Endometrium (tissue), 2 donors: ENCODE measurements around the gene ZNF491.
"Not testable (repeated sequence)": the region's sequence is repeated elsewhere in the genome, so short reads cannot be mapped to it uniquely, and the experiment has no call there.

ENCODE experiments used
- FAIRE-seq: peaks from 2 replicates; lab custom pipeline; 2012; peaks lifted over from hg19 to GRCh38; lab: Jason Lieb, UNC
- donor health status: control.
- donor health status: control.

Gene ZNF491

DNA sequence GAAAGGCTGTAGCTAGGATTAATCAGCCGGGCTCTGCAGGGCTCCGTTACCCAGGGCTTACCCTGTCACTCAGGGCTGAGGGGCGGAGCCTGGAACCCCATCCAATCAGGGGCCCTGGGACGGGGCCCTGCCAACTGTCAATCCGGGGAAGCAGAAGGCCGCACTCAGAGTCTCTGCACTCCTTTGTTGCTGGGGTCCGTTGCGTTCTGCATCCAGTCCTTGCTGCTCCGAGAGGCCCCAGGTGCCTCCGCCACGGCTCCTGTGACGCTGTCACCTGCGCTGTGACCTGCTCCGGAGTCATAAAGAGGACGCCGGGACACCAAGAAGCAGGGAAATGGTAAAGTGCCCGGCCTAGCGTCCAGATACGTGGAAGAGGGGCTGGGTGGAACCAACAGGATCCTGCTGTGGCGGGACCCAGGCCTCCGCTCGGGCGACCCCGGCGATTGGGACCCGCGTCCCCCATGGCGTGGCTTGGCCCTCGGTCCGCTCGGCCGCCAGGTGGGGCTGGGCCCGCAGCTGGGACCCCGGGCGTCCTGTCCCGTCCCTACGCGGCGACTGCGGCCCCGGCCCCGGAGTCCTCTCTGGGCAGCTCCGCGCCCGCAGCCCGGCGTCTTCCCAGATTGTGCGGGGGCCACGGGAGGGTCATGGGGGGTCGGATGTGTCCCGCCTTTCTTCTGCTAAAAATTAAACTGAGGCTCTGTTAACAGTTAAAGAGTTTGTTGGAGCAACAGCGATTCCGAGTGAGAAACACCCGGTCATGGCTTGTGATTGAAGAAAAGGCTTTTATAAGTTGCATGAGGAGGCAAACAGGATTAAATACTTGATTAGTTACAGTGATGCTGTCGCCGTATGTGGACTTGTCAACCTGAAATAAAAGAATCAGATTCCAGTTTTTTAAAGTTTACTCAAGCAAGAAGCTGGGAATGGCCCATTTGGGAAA, at the start of gene ZNF491:
TSS of gene ZNF491 (plus strand) at position 133 of the 940 bp plus-strand sequence. CDS start 7,431 bp downstream, outside the sequence.
- peak; percentile 12 for FAIRE-seq

DNA sequence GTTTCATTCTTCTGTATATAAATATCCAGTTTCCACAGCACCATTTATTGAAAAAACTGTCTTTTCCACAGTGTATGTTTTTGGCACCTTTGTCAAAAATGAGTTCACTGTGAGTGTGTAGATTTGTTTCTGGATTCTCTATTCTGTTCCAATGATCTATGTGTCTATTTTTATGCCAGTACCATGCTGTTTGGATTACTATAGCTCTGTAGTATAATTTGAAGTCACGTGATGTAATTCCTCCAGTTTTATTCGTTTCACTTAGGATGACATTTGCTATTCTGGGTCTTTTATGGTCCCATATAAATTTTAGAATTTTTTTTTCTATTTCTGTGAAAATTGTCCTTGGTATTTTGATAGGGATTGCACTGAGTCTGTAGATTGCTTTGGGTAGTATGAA, 48.6 kb upstream of the ZNF491 start:
- FAIRE-seq: no peak

DNA sequence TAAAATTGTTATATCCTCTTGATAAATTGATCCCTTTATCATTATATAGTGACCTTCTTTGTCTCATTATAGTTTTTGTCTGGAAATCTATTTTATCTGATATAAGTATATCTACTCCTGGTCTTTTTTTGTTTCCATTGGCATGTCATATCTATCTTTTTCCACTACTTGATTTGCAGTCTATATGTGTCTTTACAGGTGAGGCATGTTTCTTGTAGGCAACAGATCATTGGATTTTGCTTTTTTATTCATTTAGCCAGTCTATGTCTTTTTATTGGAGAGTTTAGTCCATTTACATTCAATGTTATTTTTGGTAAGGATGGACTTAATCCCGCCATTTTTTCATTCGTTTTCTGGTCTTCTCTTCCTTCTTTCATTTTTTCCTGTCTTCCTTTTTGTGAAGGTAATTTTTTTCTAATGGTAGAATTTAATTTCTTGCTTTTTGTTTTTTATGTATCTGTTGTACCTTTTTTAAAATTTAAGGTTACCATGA, 46.0 kb upstream of the ZNF491 start:
- no peak for FAIRE-seq

DNA sequence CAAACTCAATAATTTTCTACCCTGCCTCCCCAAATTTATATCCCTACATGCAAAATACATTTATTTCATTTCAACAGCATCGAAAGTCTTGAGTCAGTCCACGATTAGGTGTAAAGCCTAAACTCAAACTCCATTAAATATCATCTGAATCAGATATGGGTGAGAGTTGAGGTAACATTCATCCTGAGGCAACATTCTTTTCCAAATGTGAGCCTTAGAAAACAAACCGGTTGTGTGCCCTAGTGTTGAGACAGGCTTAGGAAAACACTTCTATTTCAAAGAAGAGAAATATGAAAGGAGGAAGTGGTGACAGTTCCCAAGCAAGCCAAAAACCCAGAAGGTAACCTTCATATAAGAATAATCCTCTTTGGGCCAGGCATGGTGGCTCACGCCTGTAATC, 43.7 kb upstream of the ZNF491 start:
- no peak for FAIRE-seq

DNA sequence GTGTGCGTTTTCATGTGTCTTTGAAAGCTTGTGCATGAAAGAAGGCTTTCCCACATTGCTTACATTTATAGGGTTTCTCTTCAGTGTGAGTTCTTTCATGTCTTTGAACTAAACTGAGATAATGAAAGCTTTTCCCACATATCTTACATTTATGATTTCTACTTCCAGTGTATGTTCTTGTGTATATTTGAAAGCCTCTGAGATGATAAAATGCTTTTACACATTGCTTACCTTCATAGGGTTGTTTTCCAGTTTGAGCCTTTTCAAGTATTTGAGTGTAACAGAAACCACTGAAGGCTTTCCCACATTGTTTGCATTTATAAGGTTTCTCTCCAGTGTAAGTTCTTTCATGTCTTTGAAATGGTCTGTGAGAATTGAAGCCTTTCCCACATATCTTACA, 41.4 kb upstream of the ZNF491 start:
- no peak for FAIRE-seq

DNA sequence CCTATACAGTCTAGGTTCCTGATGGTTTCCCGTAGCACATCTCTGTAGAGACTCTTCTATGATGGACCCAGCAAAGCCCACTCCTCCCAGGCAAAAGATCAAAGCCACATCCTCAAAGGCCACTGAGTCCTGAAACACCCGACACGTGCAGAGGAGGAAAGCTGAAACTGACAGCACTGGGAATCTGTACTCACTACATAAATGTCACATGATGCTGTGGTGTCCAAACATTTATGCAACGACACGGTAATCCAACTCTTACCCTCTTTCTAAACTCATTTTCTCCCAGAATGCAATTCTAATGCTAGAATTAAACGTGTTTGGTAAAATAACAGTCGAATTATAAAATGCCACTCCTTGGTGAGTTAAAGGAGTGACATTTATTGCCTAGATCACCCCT, 38.5 kb upstream of the ZNF491 start:
- FAIRE-seq: no peak

DNA sequence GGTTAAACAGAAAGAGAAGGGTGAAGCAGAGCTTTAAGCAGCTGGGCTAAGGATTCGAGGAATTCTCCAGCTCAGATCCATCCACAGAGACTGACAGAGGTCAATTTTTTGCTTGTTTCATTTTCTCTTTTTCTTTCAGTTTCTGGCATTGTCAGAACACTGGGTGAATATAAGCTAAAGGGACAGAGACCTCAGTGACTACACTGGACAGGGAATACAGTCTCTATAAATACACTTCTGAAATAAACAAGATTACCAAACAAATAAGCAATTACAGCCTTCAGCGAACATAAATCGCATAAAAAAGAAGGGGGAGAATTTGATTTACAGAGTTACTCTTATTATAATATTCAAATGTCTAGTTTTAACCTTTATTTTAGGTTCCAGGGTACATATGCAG, 35.2 kb upstream of the ZNF491 start:
- no peak for FAIRE-seq

DNA sequence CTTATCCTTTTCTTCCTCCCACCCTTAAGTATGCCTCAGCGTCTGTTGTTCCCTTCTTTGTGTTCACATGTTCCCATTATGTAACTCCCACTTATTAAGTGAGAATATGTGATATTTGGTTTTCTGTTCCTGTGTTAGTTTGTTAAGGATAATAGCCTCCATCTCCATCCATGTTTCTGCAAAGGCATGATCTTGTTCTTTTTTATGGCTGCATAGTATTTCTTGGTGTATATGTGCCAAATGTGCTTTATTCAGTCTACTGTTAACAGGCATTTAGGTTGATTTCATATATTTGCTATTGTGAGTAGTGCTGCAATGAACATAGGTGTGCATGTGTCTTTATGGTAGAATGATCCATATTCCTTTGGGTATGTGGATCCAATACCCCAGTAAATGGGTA, 34.7 kb upstream of the ZNF491 start:
- FAIRE-seq: no peak

DNA sequence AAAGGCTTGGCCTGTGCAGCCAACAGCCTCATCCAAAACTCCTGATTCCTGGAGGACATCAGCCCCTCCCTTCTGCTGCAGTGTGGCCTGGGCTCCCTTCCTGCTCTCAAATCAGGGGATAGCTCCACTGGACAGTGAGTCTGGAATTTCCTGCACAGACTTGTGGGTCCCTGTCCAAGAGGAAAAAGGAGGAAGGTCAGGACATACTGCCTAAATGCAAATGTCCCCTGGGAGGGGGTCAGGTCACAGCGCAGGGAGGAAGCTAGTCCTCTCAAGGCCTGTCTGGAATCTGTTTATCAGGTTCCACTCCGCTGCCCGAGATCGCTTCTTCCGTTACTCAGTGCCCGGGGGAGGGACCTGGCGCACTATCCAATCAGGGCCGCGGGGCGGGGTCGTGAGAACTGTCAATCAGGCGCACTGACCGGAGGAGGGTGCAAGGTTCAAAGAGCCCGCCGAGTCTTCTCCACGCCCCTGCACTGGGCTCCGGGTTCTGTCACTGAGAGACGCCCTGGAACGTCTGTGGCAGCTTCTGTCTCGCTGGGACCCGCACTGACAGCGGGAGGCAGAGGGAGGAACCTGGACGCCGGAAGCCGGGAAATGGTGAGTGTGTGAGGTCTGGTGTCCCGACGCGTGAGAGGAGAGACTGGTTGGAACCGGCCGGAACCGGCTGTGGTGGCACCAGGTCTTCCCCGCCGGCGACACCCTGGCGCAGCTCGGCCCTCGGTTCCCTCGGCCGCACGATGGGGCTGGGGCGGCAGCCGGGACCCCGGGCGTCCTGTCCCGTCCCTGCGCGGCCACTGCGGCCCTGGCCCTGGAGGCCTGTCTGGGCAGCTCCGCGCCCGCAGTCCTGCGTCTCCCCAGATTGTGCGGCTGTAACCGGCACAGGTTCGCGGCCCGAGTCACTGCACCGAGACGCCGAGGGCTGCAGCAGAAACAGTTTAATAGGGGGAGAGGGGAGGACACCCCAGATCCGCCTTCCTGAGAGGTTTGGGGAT, 31.4 kb upstream of the ZNF491 start, which contains the start of gene ZNF441:
TSS of gene ZNF441 (plus strand) at position 404 of the 995 bp plus-strand sequence. CDS start at position 598, 194 bp downstream.
- peak; percentile 51 for FAIRE-seq

DNA sequence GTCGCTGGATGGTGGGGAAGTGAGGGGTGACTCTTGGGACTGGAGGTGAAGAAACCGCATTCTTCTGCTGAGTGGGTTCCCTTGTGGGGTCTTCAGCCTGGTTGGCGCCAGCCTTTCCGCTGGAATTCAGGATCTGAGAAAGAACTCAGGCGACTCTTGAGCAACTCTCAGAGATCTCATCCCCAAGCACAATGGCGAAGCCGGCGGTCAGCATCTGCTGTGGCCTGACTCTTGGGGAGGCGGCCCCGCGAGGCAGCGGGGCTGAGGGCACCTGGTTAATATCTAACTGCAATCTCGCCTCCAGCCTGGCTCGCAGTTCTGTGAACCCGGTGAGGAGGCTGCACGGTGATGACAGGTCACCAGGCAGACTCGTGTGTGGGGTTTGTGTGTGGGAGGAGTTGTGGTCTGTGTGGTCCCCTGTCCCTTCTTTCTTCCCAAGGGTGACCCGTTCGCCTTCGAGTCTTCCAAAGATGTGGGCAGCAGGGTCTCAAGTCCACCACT, 30.6 kb upstream of the ZNF491 start:
- no peak for FAIRE-seq

DNA sequence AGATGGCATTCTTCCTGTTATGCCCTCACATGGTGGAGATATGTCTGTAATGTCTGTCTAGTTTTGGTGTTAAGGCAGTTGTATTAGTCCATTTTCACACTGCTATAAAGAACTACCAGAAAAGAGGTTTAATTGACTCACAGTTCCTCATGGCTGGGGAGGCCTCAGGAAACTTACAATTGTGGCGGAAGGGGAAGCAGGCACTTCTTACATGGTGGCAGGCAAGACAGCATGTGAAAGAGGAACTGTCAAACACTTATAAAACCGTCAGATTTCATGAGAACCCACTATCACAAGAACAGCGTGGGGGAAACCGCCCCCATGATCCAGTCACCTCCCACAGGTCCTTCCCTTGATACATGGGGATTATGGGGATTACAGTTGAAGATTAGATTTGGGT, 28.3 kb upstream of the ZNF491 start:
- FAIRE-seq: no peak

DNA sequence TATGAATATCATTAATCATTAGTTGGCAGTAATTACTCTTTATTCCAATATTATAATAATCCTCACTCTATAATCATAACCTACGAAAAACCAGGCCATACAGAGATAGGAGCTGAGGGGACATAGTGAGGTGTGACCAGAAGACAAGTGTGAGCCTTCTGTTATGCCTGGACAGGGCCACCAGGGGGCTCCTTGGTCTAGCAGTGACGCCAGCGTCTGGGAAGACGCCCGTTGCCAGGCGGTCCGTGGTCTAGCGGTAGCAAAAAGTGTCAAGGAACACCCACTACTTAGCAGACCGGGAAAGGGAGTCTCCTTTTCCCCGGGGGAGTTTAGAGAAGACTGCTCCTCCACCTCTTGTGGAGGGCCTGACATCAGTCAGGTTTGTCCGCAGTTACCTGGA, 26.8 kb upstream of the ZNF491 start:
- FAIRE-seq: not testable (repeated sequence)

DNA sequence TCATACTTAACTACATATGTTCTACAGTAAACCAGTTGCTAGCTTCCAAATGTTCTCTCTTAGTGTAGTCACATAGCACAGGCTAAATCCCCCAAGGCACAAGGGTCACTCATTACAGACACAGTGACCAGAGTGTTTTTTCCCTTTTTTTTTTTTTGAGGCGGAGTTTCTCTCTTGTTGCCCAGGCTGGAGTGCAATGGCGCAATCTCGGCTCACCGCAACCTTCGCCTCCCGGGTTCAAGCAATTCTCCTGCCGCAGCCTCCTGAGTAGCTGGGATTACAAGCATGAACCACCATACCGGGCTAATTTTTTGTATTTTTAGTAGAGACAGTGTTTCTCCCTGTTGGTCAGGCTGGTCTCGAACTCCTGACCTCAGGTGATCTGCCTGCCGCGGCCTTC, 21.7 kb upstream of the ZNF491 start:
- not testable (repeated sequence) for FAIRE-seq

DNA sequence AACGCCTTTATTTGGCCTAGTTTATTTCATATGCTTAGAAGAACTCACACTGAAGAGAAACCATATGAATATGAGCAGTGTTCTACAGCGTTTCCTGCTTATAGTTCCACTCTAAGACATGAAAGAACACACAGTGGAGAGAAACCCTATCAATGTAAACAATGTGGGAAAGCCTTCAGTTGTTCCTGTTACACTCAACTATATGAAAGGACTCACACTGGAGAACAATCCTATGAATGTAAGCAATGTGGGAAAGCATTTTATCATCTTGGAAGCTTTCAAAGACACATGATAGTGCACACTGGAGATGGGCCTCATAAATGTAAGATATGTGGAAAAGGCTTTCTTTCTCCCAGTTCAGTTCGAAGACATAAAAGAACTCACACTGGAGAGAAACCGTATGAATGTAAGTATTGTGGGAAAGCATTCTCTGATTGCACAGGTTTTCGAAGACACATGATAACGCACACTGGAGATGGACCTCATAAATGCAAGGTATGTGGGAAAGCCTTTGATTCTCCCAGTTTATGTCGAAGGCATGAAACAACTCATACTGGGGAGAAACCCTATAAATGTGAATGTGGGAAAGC, 17.8 kb upstream of the ZNF491 start:
- no peak for FAIRE-seq

DNA sequence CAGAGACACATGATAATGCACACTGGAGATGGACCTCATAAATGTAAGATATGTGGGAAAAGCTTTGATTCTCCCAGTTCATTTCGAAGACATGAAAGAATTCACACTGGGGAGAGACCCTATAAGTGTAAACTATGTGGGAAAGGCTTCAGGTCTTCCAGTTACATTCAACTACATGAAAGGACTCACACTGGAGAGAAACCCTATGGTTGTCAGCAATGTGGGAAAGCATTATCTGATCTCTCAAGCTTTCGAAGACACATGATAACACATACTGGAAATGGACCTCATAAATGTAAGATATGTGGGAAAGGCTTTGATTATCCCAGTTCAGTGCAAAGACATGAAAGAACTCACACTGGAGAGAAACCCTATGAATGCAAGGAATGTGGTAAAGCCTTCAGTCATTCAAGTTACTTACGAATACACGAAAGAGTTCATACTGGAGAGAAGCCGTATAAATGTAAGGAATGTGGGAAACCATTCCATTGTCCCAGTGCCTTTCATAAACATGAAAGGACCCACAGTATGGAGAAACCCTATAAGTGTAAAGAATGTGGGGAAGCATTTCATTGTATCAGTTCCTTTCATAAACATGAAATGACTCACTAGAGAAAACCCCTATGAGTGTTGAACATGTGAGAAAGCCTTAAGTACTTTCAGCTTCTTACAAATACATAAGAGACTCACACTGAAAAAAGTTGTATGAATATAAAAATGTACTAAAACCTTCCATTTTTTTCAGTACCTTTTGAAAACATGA, 16.8 kb upstream of the ZNF491 start:
- FAIRE-seq: no peak

DNA sequence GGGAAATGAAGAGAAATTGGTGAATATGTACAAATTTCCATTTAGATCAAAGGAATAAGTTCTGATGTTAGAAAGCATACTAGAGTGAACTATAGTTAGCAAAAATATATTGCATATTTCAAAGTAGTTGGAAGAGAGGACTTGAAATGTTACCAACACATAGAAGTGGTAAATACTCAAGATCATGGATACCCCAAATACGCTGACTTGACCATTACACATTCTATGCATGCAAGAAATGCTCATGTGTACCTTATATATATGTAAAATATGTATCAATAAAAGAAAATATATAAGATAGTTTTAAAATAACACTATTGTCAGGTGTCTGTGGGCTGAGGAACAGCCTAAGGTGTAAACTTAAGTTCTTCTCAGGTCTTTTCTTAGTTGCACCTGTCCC, 14.6 kb upstream of the ZNF491 start:
- FAIRE-seq: no peak

DNA sequence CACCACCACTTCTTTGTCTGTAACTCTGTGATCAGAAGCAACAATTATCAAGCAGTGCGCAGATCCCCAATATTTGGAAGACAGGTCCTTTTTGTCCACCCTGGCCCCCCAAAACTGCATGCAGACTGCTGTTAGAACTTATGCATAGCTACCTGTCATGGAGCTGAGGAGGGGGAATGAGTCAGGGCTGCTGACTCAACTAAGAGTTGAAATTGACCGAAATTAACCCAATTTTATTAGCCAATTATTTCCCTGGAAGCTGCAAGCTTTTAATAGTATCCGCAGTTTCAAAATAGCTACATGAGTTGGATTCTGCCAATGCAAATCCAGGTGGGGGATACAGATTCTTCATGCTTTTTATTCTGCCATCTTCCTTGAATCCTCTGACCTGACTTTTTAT, 14.0 kb upstream of the ZNF491 start:
- FAIRE-seq: no peak

DNA sequence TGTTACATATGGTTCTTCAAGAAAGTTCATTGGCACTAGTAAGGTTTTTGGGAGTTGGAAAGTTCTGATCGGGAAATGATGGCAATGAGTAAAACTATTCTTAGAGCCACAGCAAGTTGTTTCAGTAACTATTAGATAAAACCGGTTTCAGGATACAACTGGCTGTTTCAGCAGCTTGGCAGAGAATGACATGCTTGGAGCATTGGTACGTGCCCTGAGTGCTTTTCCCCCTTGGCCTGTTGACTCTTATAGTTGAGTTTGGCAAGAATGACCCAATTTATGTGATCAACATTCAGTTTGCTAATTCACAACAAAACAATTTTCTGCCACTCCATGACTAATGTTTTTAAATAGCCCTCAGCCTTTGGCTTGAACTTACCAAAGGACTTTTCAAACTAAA, 10.8 kb upstream of the ZNF491 start:
- FAIRE-seq: no peak

DNA sequence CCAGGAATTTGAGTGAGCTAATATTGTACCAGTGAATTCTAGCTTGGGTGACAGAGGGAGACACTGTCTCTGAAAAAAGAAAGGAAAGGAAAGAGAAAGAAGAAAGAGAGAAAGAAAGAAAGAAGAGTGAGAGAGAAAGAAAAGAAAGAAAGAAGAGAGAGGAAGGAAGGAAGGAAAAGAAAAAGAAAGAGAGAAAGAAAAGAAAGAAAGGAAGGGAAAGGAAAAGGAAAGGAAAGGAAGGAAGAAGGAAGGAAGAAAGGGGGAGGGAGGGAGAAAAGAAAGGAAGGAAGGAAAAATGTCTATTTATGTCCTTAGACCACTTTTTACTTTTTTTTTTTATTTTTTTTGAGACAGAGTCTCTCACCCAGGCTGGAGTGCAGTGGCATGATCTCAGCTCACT, 5.4 kb upstream of the ZNF491 start:
- no peak for FAIRE-seq

DNA sequence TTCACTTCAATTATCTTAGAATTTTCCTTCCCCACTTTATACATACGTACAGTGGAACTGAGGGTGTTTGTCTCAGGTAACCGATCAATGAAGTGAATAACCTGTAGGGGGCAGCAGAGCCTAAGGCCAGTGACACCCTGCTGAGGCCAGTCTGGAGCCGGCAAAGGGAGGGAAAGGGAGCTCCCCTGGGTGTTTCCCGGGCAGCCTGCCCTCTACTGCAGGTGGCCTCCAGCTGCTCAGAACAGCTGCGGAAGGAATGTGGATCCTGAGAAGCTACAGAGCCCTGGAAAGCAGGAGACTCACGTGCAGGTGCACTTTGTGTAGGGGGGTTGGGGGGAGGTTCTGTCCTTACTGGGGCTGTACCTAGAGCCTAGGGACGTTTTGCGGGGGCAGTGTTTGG, 832 bp upstream of the ZNF491 start:
- FAIRE-seq: peak; percentile 74
